Kidney tubule cell (primary cell): ENCODE data around the gene MYO18A.
"Not testable (repeated sequence)": the region's sequence is repeated elsewhere in the genome, so short reads cannot be mapped to it uniquely, and the experiment has no call there.

Source experiments
- DNase-seq: peaks from one replicate; pipeline ENCODE4 v3.0.0-alpha.2; 2018; ENCODE audit warnings: low spot score

The MYO18A gene

GRCh38 chr17:29180034-29180787 lies at the start of gene MYO18A:
Gene MYO18A (minus strand): TSS chr17:29180398. CDS start chr17:29166940, 13,458 bp downstream.
- DNase-seq = peak; percentile 83

- DNase-seq = no peak
These were observed 45.2 kb upstream of the MYO18A start for GRCh38 chr17:29225396-29225795.

GRCh38 chr17:29221338-29221737 lies 41.1 kb upstream of the MYO18A start:
- DNase-seq = not testable (repeated sequence)

GRCh38 chr17:29219378-29220047 lies 39.3 kb upstream of the MYO18A start:
- peak; percentile 72 for DNase-seq

GRCh38 chr17:29216856-29217255 lies 36.7 kb upstream of the MYO18A start:
- peak; percentile 72 for DNase-seq

GRCh38 chr17:29216181-29216580 lies 36.0 kb upstream of the MYO18A start:
- no peak for DNase-seq

- peak; percentile 74 for DNase-seq
These were observed 35.5 kb upstream of the MYO18A start for GRCh38 chr17:29215717-29216116.

GRCh38 chr17:29215174-29215573 lies 35.0 kb upstream of the MYO18A start:
- no peak for DNase-seq

- DNase-seq = no peak
These were observed 34.3 kb upstream of the MYO18A start for GRCh38 chr17:29214215-29215146.

GRCh38 chr17:29212681-29213121 lies 32.5 kb upstream of the MYO18A start:
- no peak for DNase-seq

GRCh38 chr17:29212094-29212631 lies 32.0 kb upstream of the MYO18A start:
- no peak for DNase-seq

GRCh38 chr17:29210879-29211278 lies 30.7 kb upstream of the MYO18A start:
- no peak for DNase-seq

- no peak for DNase-seq
These were observed 28.9 kb upstream of the MYO18A start for GRCh38 chr17:29209073-29209472.

- no peak for DNase-seq
These were observed 27.8 kb upstream of the MYO18A start for GRCh38 chr17:29207975-29208374.

- no peak for DNase-seq
These were observed 24.8 kb upstream of the MYO18A start for GRCh38 chr17:29205047-29205446.

- DNase-seq = not testable (repeated sequence)
These were observed 24.0 kb upstream of the MYO18A start for GRCh38 chr17:29204068-29204804.

- no peak for DNase-seq
These were observed 17.5 kb upstream of the MYO18A start for GRCh38 chr17:29197516-29198272.

GRCh38 chr17:29196769-29197515 lies 16.7 kb upstream of the MYO18A start:
- no peak for DNase-seq

GRCh38 chr17:29195465-29196081 lies 15.4 kb upstream of the MYO18A start:
- peak; percentile 63 for DNase-seq
